ENCODE measurements around the gene KDM6B.

Gene KDM6B

GRCh38 chr17:7824021-7824924, 9.7 kb upstream of the KDM6B start:
- no peak for DNase-seq (ENCODE audit: extremely low spot score)
- CTCF ChIA-PET = interaction anchor here (0.6 to 1.8 kb wide), 5 partner anchors 10 to 656 kb away, joined by 3 to 11 read pairs (median 3); partner anchors contain the start of genes KDM6B, NAA38 and RNF227
- POLR2A ChIA-PET = interaction anchor here (0.9 to 1.8 kb wide), 2 partner anchors 33 to 108 kb away, joined by 3 to 12 read pairs; partner anchors contain the start of genes CNTROB, NAA38 and TRAPPC1
- TF ChIP-seq LEF1 (IDR thresholded peaks at IDR 0.05; ENCODE audit: borderline replicate concordance) = no peak
- no peak for TF ChIP-seq NFRKB (IDR thresholded peaks at IDR 0.05)
- no peak for TF ChIP-seq BHLHE40 (IDR thresholded peaks at IDR 0.05; ENCODE audit: borderline replicate concordance)
- TF ChIP-seq ARNT (IDR thresholded peaks at IDR 0.05) = no peak
- no peak for TF ChIP-seq ZNF384 (IDR thresholded peaks at IDR 0.05)
- no peak for TF ChIP-seq SP1 (IDR thresholded peaks at IDR 0.05)
- no peak for TF ChIP-seq FOXA1 (IDR thresholded peaks at IDR 0.05)
- TF ChIP-seq TARDBP (IDR thresholded peaks at IDR 0.05) = no peak
- no peak for TF ChIP-seq FOXK2 (IDR thresholded peaks at IDR 0.05)
- TF ChIP-seq CTBP1 (IDR thresholded peaks at IDR 0.05; ENCODE audit: borderline replicate concordance) = no peak
- TF ChIP-seq L3MBTL2 (conservative IDR thresholded peaks at IDR 0.05) = no peak
- TF ChIP-seq SUZ12 (IDR thresholded peaks at IDR 0.05) = no peak
- TF ChIP-seq HDGF (IDR thresholded peaks at IDR 0.05; ENCODE audit: borderline replicate concordance) = no peak
- TF ChIP-seq, protein P1, sequence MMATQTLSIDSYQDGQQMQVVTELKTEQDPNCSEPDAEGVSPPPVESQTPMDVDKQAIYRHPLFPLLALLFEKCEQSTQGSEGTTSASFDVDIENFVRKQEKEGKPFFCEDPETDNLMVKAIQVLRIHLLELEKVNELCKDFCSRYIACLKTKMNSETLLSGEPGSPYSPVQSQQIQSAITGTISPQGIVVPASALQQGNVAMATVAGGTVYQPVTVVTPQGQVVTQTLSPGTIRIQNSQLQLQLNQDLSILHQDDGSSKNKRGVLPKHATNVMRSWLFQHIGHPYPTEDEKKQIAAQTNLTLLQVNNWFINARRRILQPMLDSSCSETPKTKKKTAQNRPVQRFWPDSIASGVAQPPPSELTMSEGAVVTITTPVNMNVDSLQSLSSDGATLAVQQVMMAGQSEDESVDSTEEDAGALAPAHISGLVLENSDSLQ (IDR thresholded peaks at IDR 0.05) = no peak
- TF ChIP-seq FOXM1 (IDR thresholded peaks at IDR 0.05; ENCODE audit: borderline replicate concordance) = no peak
- TF ChIP-seq ELF4 (IDR thresholded peaks at IDR 0.05) = no peak

- POLR2A ChIA-PET = interaction anchor here (0.6 to 1.8 kb wide), 5 partner anchors 17 to 232 kb away, joined by 3 to 12 read pairs (median 4); partner anchors contain the start of genes CNTROB, NAA38 and TRAPPC1
- CTCF ChIA-PET = interaction anchor here (0.6 to 1.8 kb wide), 5 partner anchors 9 to 91 kb away, joined by 3 to 11 read pairs (median 3); partner anchors contain the start of genes KDM6B, NAA38 and RNF227
- TF ChIP-seq TARDBP (IDR thresholded peaks at IDR 0.05) (no peak), SUZ12 (IDR thresholded peaks at IDR 0.05) (no peak), SP1 (IDR thresholded peaks at IDR 0.05) (no peak), BHLHE40 (IDR thresholded peaks at IDR 0.05; ENCODE audit: borderline replicate concordance) (no peak), ELF4 (IDR thresholded peaks at IDR 0.05) (no peak), LEF1 (IDR thresholded peaks at IDR 0.05; ENCODE audit: borderline replicate concordance) (no peak), NFRKB (IDR thresholded peaks at IDR 0.05) (no peak), ZNF384 (IDR thresholded peaks at IDR 0.05) (no peak), L3MBTL2 (conservative IDR thresholded peaks at IDR 0.05) (no peak), CTBP1 (IDR thresholded peaks at IDR 0.05; ENCODE audit: borderline replicate concordance) (no peak)
- TF ChIP-seq, protein P1 (IDR thresholded peaks at IDR 0.05) = no peak
- DNase-seq (ENCODE audit: extremely low spot score) = no peak
Measured at GRCh38 chr17:7825206-7825990, 8.6 kb upstream of the KDM6B start.

DNA sequence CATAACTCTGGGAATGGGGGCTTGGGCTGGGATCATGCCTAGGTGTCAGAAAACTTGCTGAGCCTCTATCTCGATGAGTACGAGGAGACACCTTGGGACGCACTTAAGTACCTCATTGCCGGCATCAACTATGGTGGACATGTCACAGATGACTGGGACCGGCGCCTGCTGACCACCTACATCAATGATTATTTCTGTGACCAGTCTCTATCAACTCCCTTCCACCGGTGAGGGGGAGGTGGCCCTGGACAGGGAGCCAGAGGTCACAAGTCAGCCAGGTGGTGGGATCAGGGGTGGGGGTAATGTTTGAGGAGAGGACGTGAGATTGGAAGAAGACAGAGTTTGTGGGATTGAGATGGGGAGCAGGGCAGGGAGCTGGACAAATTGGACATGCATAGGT, 3.4 kb upstream of the KDM6B start:
- POLR2A ChIA-PET = no interaction called here
- CTCF ChIA-PET = interaction anchor here (0.8 kb wide), 1 partner anchor 288 kb away, joined by 3 read pairs; no protein-coding TSS in a partner anchor
- TF ChIP-seq SUZ12 (IDR thresholded peaks at IDR 0.05) = no peak
- no peak for TF ChIP-seq ELF4 (IDR thresholded peaks at IDR 0.05)
- no peak for TF ChIP-seq HDGF (IDR thresholded peaks at IDR 0.05; ENCODE audit: borderline replicate concordance)
- no peak for TF ChIP-seq NFRKB (IDR thresholded peaks at IDR 0.05)
- no peak for TF ChIP-seq FOXM1 (IDR thresholded peaks at IDR 0.05; ENCODE audit: borderline replicate concordance)
- TF ChIP-seq BHLHE40 (IDR thresholded peaks at IDR 0.05; ENCODE audit: borderline replicate concordance) = no peak
- TF ChIP-seq ARNT (IDR thresholded peaks at IDR 0.05) = no peak
- TF ChIP-seq TARDBP (IDR thresholded peaks at IDR 0.05) = no peak
- TF ChIP-seq FOXA1 (IDR thresholded peaks at IDR 0.05) = no peak
- no peak for TF ChIP-seq L3MBTL2 (conservative IDR thresholded peaks at IDR 0.05)
- no peak for TF ChIP-seq SP1 (IDR thresholded peaks at IDR 0.05)
- no peak for TF ChIP-seq LEF1 (IDR thresholded peaks at IDR 0.05; ENCODE audit: borderline replicate concordance)
- TF ChIP-seq, protein P1 (IDR thresholded peaks at IDR 0.05) = no peak
- no peak for DNase-seq (ENCODE audit: extremely low spot score)

DNA sequence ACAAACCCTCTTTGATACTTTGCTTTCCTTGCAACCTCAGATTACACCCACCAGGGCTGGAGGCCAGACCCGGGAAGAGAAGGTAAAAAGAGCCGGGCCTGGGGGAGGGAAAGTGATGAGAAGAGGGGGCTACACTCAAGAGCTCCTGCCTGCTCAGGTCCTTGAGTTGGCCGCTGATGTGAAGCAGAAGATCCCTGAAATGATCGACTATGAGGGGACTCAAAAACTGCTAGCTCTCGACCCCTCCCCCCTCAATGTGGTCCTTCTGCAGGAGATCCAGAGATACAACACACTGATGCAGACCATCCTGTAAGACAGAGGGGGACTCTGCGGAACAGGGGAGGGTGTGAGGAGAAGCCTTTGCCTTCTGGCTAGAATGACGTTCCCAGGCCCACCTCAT, 2.8 kb upstream of the KDM6B start:
- CTCF ChIA-PET = interaction anchor here (0.8 to 2.4 kb wide), 2 partner anchors 8 to 288 kb away, joined by 3 to 6 read pairs; no protein-coding TSS in a partner anchor
- POLR2A ChIA-PET = no interaction called here

More for the DNA sequence above, 2.8 kb upstream of the KDM6B start:
- TF ChIP-seq SP1 (IDR thresholded peaks at IDR 0.05) = no peak
- no peak for TF ChIP-seq SUZ12 (IDR thresholded peaks at IDR 0.05)
- TF ChIP-seq TARDBP (IDR thresholded peaks at IDR 0.05) = no peak
- TF ChIP-seq CTBP1 (IDR thresholded peaks at IDR 0.05; ENCODE audit: borderline replicate concordance) = no peak
- TF ChIP-seq BHLHE40 (IDR thresholded peaks at IDR 0.05; ENCODE audit: borderline replicate concordance) = no peak
- no peak for TF ChIP-seq HDGF (IDR thresholded peaks at IDR 0.05; ENCODE audit: borderline replicate concordance)
- no peak for TF ChIP-seq FOXA1 (IDR thresholded peaks at IDR 0.05)
- no peak for TF ChIP-seq ELF4 (IDR thresholded peaks at IDR 0.05)
- TF ChIP-seq FOXK2 (IDR thresholded peaks at IDR 0.05) = no peak
- TF ChIP-seq, protein P1 (IDR thresholded peaks at IDR 0.05) = no peak
- no peak for TF ChIP-seq FOXM1 (IDR thresholded peaks at IDR 0.05; ENCODE audit: borderline replicate concordance)
- TF ChIP-seq ZNF384 (IDR thresholded peaks at IDR 0.05) = no peak
- no peak for TF ChIP-seq ARNT (IDR thresholded peaks at IDR 0.05)
- TF ChIP-seq NFRKB (IDR thresholded peaks at IDR 0.05) = no peak
- DNase-seq (ENCODE audit: extremely low spot score) = no peak

Measured in HEK293T (cell line).